ENCODE results near the gene XPO4. TPM values are rescaled to one million over a fixed set of nuclear protein-coding genes. Genes with fewer than 3 reads are reported as not detected.

Gene XPO4
- total RNA-seq, 1 experiment from 2014 or later = 39.9 TPM

DNA sequence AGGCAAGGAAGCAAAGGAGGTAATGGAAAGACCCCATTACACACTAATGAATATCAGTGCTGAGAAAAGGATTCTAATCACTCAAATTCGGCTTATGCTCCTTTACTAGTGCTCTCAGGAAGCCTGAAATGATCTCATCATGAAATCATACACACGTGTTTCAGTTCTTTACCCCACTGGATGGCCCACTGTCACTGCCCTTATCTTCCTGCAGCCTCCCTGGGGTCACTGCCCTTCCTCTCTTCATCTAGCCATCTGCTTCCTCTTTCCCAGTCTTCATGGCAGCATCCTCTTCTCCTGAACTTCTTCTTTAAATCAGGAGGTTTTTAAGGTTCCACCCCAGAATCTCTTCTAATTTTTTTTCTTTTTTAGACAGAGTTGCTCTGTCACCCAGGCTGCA lies 100.8 kb downstream of the XPO4 start:
- Histone ChIP-seq H3K4me3 (ENCODE audit: low read length) (no peak overlapping the region), H3K9ac (ENCODE audit: low read length) (no peak overlapping the region), H3K27me3 (ENCODE audit: low read length) (no peaks in the 10 kb centered on the region), H2AFZ (ENCODE audit: low read length) (no peak overlapping the region), H3K9me2 (replicated peaks; ENCODE audit: low read length) (no peaks in the 10 kb centered on the region), H3K27ac (ENCODE audit: low read length) (no peak overlapping the region), H3K4me1 (ENCODE audit: insufficient read depth, low read length) (peaks cover 18% of the 10 kb centered on the region), H3K9me3 (ENCODE audit: low read length) (no peaks in the 10 kb centered on the region), H3F3A (ENCODE audit: low read length, unreplicated experiment) (no peaks in the 10 kb centered on the region), H3K36me3 (ENCODE audit: low read depth, low read length) (peaks cover 28% of the 10 kb centered on the region; the same call in 1 of the 2 replicates), H3K4me2 (ENCODE audit: low read length) (no peak overlapping the region), H4K20me1 (ENCODE audit: low read length) (no peaks in the 10 kb centered on the region), H3K79me2 (ENCODE audit: low read length) (no peaks in the 10 kb centered on the region)
- CTCF ChIA-PET = no interaction called here
- DNase-seq (no peak), ATAC-seq (no peak)
- POLR2A ChIA-PET (ENCODE audit: unreplicated experiment) = interaction anchor here (0.6 kb wide), 1 partner anchor 101 kb away, joined by 5 read pairs; no protein-coding TSS in a partner anchor
- BruUV-seq (replicated peaks) = no TSS peak
- intact Hi-C loops (cut with micrococcal nuclease) = no loop called here
- TF ChIP-seq EZH2phosphoT487 (IDR thresholded peaks at IDR 0.05; ENCODE audit: borderline replicate concordance, low read length) = no peak
- no peak for TF ChIP-seq CTCF (conservative IDR thresholded peaks at IDR 0.05; ENCODE audit: low read depth, low read length)
- no peak for TF ChIP-seq EZH2 (IDR thresholded peaks at IDR 0.05; ENCODE audit: low read length, unreplicated experiment)

DNA sequence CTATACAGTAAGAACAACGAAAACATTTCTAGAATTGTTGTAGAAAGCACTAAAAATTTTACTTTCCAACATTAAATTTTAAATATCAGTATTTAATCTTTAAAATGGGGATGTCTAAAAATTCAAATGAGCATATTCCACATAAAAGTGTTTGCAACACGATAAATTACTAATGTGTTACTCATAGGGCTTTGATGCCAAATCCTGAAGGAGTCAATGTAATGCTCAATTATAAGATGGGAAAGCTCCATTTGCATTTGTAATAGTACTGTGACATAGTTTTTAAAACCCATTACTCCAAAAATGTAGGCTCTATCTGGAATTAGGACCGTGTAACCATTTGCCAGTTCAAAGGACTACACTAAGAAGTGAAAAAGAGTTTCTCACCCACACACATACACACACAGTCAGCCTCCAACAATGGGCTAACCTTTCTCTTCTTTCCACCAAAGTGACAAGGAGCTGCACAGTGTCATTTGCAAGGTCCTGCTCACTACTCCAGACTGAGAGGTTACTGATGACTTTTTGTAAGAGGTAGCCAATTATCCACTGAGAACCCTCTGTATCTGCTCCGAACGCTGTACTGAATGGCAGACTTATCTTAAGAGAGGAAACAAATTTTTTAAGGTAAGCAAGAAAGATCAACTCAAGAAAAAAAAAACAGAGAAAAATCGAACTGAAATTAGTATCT lies 102.7 kb downstream of the XPO4 start:
- Histone ChIP-seq H3K9me3 (ENCODE audit: low read length) (no peaks in the 10 kb centered on the region), H3K4me2 (ENCODE audit: low read length) (no peak overlapping the region), H3K79me2 (ENCODE audit: low read length) (no peaks in the 10 kb centered on the region), H3K27ac (ENCODE audit: low read length) (no peak overlapping the region), H3K27me3 (ENCODE audit: low read length) (no peaks in the 10 kb centered on the region), H3F3A (ENCODE audit: low read length, unreplicated experiment) (no peaks in the 10 kb centered on the region), H3K4me3 (ENCODE audit: low read length) (no peak overlapping the region), H3K4me1 (ENCODE audit: insufficient read depth, low read length) (peaks cover 23% of the 10 kb centered on the region), H2AFZ (ENCODE audit: low read length) (no peak overlapping the region), H3K36me3 (ENCODE audit: low read depth, low read length) (peaks cover 36% of the 10 kb centered on the region), H3K9me2 (replicated peaks; ENCODE audit: low read length) (no peaks in the 10 kb centered on the region), H3K9ac (ENCODE audit: low read length) (no peak overlapping the region), H4K20me1 (ENCODE audit: low read length) (no peaks in the 10 kb centered on the region)
- CTCF ChIA-PET = no interaction called here
- no TSS peak for BruUV-seq (replicated peaks)
- peak; percentile 51 for DNase-seq
- intact Hi-C loops (cut with micrococcal nuclease) = no loop called here
- ATAC-seq = peak; percentile 38; the same call in 1 of the 2 replicates
- TF ChIP-seq EZH2phosphoT487 (IDR thresholded peaks at IDR 0.05; ENCODE audit: borderline replicate concordance, low read length) = no peak
- no peak for TF ChIP-seq CTCF (conservative IDR thresholded peaks at IDR 0.05; ENCODE audit: low read depth, low read length)
- no peak for TF ChIP-seq EZH2 (IDR thresholded peaks at IDR 0.05; ENCODE audit: low read length, unreplicated experiment)
- POLR2A ChIA-PET (ENCODE audit: unreplicated experiment) = no interaction called here

DNA sequence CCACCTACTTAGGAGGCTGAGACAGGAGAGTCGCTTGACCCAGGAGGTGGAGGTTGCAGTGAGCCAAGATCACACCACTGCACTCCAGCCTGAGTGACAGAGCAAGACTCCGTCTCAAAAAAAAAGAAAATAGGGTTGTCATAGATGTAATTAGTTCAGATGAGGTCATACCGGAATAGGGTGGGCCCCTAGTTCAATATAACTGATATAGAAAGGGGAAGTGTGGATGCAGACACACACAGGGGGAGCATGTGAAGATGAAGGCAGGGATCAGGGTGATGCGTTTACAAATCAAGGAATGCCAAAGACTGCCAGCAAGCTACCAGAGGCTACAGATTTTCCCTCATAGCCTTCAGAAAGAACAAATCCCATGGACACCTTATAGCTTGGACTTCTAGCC lies 104.5 kb downstream of the XPO4 start:
- Histone ChIP-seq H3K4me2 (ENCODE audit: low read length) (no peak overlapping the region), H3F3A (ENCODE audit: low read length, unreplicated experiment) (no peaks in the 10 kb centered on the region), H3K27me3 (ENCODE audit: low read length) (no peaks in the 10 kb centered on the region), H3K36me3 (ENCODE audit: low read depth, low read length) (peaks cover 51% of the 10 kb centered on the region), H3K4me3 (ENCODE audit: low read length) (no peak overlapping the region), H3K9ac (ENCODE audit: low read length) (no peak overlapping the region), H4K20me1 (ENCODE audit: low read length) (no peaks in the 10 kb centered on the region), H3K9me3 (ENCODE audit: low read length) (no peaks in the 10 kb centered on the region), H3K4me1 (ENCODE audit: insufficient read depth, low read length) (peaks cover 22% of the 10 kb centered on the region; the same call in 1 of the 2 replicates), H3K79me2 (ENCODE audit: low read length) (no peaks in the 10 kb centered on the region), H3K27ac (ENCODE audit: low read length) (no peak overlapping the region), H2AFZ (ENCODE audit: low read length) (no peak overlapping the region), H3K9me2 (replicated peaks; ENCODE audit: low read length) (no peaks in the 10 kb centered on the region)
- no TSS peak for BruUV-seq (replicated peaks)
- TF ChIP-seq CTCF (conservative IDR thresholded peaks at IDR 0.05; ENCODE audit: low read depth, low read length) = no peak
- CTCF ChIA-PET = no interaction called here
- DNase-seq (no peak), ATAC-seq (no peak)
- POLR2A ChIA-PET (ENCODE audit: unreplicated experiment) = no interaction called here
- intact Hi-C loops (cut with micrococcal nuclease) = no loop called here

Measured in PC-3 (cell line).